ENCODE measurements around the gene ZBTB5. TPM values are rescaled to one million over a fixed set of nuclear protein-coding genes. Genes with fewer than 3 reads are reported as not detected.

Gene ZBTB5
- polyA plus RNA-seq, 5 donors: 21.8 to 28.7 (median 26.7) TPM

- no peak for DNase-seq
These were observed 40.5 kb downstream of the ZBTB5 start for GRCh38 chr9:37424686-37425297.

- no peak for DNase-seq
These were observed 41.0 kb downstream of the ZBTB5 start for GRCh38 chr9:37424204-37424685.

- DNase-seq: no peak
These were observed 41.7 kb downstream of the ZBTB5 start for GRCh38 chr9:37423508-37423907.

GRCh38 chr9:37422289-37423104, 42.8 kb downstream of the ZBTB5 start, which contains the start of gene GRHPR:
Gene GRHPR (plus strand): TSS chr9:37422696. CDS start chr9:37422751, 55 bp downstream.
- peak; percentile 77 to 80 for DNase-seq

GRCh38 chr9:37421914-37422288, 43.3 kb downstream of the ZBTB5 start:
- DNase-seq: no peak

GRCh38 chr9:37420271-37421215, 44.7 kb downstream of the ZBTB5 start:
- DNase-seq: no peak

- DNase-seq: no peak
These were observed 46.0 kb downstream of the ZBTB5 start for GRCh38 chr9:37419204-37419603.

GRCh38 chr9:37417857-37418618, 47.2 kb downstream of the ZBTB5 start:
- DNase-seq: no peak

- no peak for DNase-seq
These were observed 47.9 kb downstream of the ZBTB5 start for GRCh38 chr9:37417252-37417803.

- peak; percentile 52 to 53 for DNase-seq
These were observed 50.1 kb downstream of the ZBTB5 start for GRCh38 chr9:37415011-37415719.

GRCh38 chr9:37414503-37414943, 50.7 kb downstream of the ZBTB5 start:
- DNase-seq: no peak

- no peak for DNase-seq
These were observed 51.9 kb downstream of the ZBTB5 start for GRCh38 chr9:37413311-37413710.

GRCh38 chr9:37412431-37413151, 52.7 kb downstream of the ZBTB5 start:
- no peak for DNase-seq

GRCh38 chr9:37410969-37411785, 54.1 kb downstream of the ZBTB5 start:
- no peak for DNase-seq

- DNase-seq: no peak
These were observed 54.8 kb downstream of the ZBTB5 start for GRCh38 chr9:37410354-37410861.

- no peak for DNase-seq
These were observed 56.1 kb downstream of the ZBTB5 start for GRCh38 chr9:37408933-37409710.

GRCh38 chr9:37407468-37407867, 57.8 kb downstream of the ZBTB5 start:
- no peak for DNase-seq

All from right lung (tissue), 5 donors.